ENCODE results near the gene PHACTR1.

DNA sequence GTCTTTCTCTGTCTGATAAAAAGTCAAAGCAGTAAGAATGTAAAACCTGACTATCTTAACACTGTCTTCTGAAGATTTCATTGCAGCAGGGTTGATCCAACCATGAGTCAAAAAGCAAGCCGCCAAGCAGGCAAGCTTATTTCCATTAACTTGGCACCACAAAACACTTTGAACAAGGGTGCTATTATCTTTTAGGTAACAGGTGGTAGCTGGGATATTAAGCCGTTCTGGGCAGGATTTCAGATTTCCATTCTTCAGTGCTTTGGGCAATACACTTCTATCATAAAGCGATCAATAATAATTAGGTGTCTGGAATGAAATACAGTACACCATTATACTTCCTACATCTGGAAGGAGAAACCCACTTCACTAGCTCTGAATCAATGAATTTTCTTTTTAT, 429.9 kb downstream of the PHACTR1 start:
- TF ChIP-seq, protein P1, sequence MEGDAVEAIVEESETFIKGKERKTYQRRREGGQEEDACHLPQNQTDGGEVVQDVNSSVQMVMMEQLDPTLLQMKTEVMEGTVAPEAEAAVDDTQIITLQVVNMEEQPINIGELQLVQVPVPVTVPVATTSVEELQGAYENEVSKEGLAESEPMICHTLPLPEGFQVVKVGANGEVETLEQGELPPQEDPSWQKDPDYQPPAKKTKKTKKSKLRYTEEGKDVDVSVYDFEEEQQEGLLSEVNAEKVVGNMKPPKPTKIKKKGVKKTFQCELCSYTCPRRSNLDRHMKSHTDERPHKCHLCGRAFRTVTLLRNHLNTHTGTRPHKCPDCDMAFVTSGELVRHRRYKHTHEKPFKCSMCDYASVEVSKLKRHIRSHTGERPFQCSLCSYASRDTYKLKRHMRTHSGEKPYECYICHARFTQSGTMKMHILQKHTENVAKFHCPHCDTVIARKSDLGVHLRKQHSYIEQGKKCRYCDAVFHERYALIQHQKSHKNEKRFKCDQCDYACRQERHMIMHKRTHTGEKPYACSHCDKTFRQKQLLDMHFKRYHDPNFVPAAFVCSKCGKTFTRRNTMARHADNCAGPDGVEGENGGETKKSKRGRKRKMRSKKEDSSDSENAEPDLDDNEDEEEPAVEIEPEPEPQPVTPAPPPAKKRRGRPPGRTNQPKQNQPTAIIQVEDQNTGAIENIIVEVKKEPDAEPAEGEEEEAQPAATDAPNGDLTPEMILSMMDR (IDR thresholded peaks at IDR 0.05; ENCODE audit: low read depth, low read length) = no peak
- TF ChIP-seq EZH2phosphoT487 (IDR thresholded peaks at IDR 0.05; ENCODE audit: low read depth) = no peak

Data from OCI-LY3 (cell line).